Lung (tissue), 12 donors: ENCODE data around the gene ACSL1. TPM values are rescaled to one million over a fixed set of nuclear protein-coding genes. Genes with fewer than 3 reads are reported as not detected.

Experiments used
- ATAC-seq: fragments of 200-7000 bp; cut with Tn5 transposase; one replicate; pipeline ENCODE4 v1.9.1; 2020; ENCODE audit warnings: moderate number of reproducible peaks; ENCODE audit not compliant: insufficient read depth, low FRiP score
- DNase-seq, 3 donors: peaks; one replicate each; pipeline ENCODE4 v3.0.0-alpha.2; 2013 to 2017
- H3K27ac ChIP-seq, 2 donors: one replicate each; pipeline ENCODE4 v1.5.1; 2013; ENCODE audit warnings: mild to moderate bottlenecking in 2 of 2, moderate library complexity in 2 of 2, control low read depth in 1 of 2, inconsistent platforms in 1 of 2, low read depth in 1 of 2, low read length in 1 of 2
- H3K27me3 ChIP-seq, 3 donors: one replicate each; pipeline ENCODE4 v1.5.1; 2013; ENCODE audit warnings: low read length in 2 of 3; ENCODE audit not compliant: control insufficient read depth in 3 of 3, insufficient read depth in 3 of 3
- H3K36me3 ChIP-seq, 4 donors: one replicate each; pipeline ENCODE4 v1.5.1; 2013; ENCODE audit warnings: low read length in 4 of 4, mild to moderate bottlenecking in 1 of 4, moderate library complexity in 1 of 4; ENCODE audit not compliant: control insufficient read depth in 4 of 4, insufficient read depth in 4 of 4
- H3K4me1 ChIP-seq, 5 donors: one replicate each; pipeline ENCODE4 v1.5.1; 2013; ENCODE audit warnings: low read length in 5 of 5, mild to moderate bottlenecking in 2 of 5, moderate library complexity in 1 of 5; ENCODE audit not compliant: control insufficient read depth in 5 of 5, insufficient read depth in 5 of 5
- H3K4me3 ChIP-seq: one replicate; pipeline ENCODE4 v1.5.1; 2013; ENCODE audit warnings: mild to moderate bottlenecking, control low read depth, moderate library complexity
- H3K9ac ChIP-seq, 2 donors: one replicate each; pipeline ENCODE4 v1.5.1; 2013; ENCODE audit warnings: low read length in 2 of 2, control low read depth in 1 of 2; ENCODE audit not compliant: insufficient read depth in 1 of 2
- H3K9me3 ChIP-seq, 4 donors: one replicate each; pipeline ENCODE4 v1.5.1; 2013; ENCODE audit warnings: low read length in 3 of 4, mild to moderate bottlenecking in 1 of 4, moderate library complexity in 1 of 4; ENCODE audit not compliant: control insufficient read depth in 4 of 4, insufficient read depth in 3 of 4
- CTCF ChIP-seq: IDR thresholded peaks from 2 replicates; pipeline ENCODE4 v1.5.1; 2012; ENCODE audit warnings: mild to moderate bottlenecking; ENCODE audit errors: control extremely low read depth, extremely low read depth
- WGBS, 2 donors: extraction: QIAGEN DNeasy Blood & Tissue Kit; methylation state at CpG; one replicate each; pipeline ENCODE4 v1.1.7; 2013; 5-methylcytosine and 5-hydroxymethylcytosine counted together
- polyA plus RNA-seq, 2 donors: library from polyadenylated mRNA; stranded (reverse); fragments of 200-250 nt; gene quantifications; one replicate each; pipeline ENCODE4 v1.2.1, GENCODE V29; 2013
- total RNA-seq, 2 donors: library from RNA; depleted of rRNA in 1 of 2; stranded (reverse); fragments of >200 nt in 1 of 2; gene quantifications; one replicate each; pipeline ENCODE4 v1.2.1, GENCODE V29; 2014 to 2021
- donor health status: control.
- donor health status: control.
- donor health status: Bipolar disorder and iron deficiency.
- donor health status: healthy.
- donor health status: DM: yes; HTN: yes; CAD: no.

ACSL1 gene
- total and polyA plus RNA-seq, 4 donors: 89.5 to 731 (median 188) TPM

GRCh38 chr4:184803874-184804273 is 21.9 kb downstream of the ACSL1 start:
- 71 to 81% methylated on average over 4 of the region's 4 CpGs for WGBS, 2 donors
- H3K4me1 ChIP-seq: peaks cover 0 to 28% (median 7%) of the 10 kb centered on the region in 5 donors
- DNase-seq (peak in 1 of 3 donors; percentile 27), ATAC-seq (no peak)
- H3K9ac ChIP-seq: no peak overlapping the region
- H3K4me3 ChIP-seq: no peak overlapping the region
- TF ChIP-seq CTCF: no peak
- H3K27ac ChIP-seq: peak overlapping the region; percentile 60 to 61
- H3K27me3 ChIP-seq: no peaks in the 10 kb centered on the region
- H3K9me3 ChIP-seq: no peaks in the 10 kb centered on the region
- H3K36me3 ChIP-seq: peaks cover 0 to 10% (median 1%) of the 10 kb centered on the region in 4 donors

GRCh38 chr4:184803133-184803532 is 22.6 kb downstream of the ACSL1 start:
- no peak for ATAC-seq
- H3K9ac ChIP-seq: no peak overlapping the region
- no peaks in the 10 kb centered on the region for H3K27me3 ChIP-seq
- H3K4me1 ChIP-seq: peaks cover 0 to 21% (median 4%) of the 10 kb centered on the region in 5 donors
- DNase-seq: no peak
- TF ChIP-seq CTCF: no peak
- 94 to 96% methylated on average over 16 of the region's 16 CpGs for WGBS, 2 donors
- peaks cover 0 to 2% (median 0%) of the 10 kb centered on the region in 4 donors for H3K9me3 ChIP-seq
- no peak overlapping the region for H3K4me3 ChIP-seq
- H3K36me3 ChIP-seq: peaks cover 0 to 15% (median 1%) of the 10 kb centered on the region in 4 donors
- no peak overlapping the region for H3K27ac ChIP-seq

GRCh38 chr4:184802697-184803015 is 23.1 kb downstream of the ACSL1 start:
- Histone ChIP-seq H3K9ac (no peak overlapping the region), H3K9me3 (peaks cover 0 to 2% (median 0%) of the 10 kb centered on the region in 4 donors), H3K4me3 (no peak overlapping the region), H3K27ac (no peak overlapping the region), H3K36me3 (peaks cover 0 to 15% (median 1%) of the 10 kb centered on the region in 4 donors), H3K4me1 (peaks cover 0 to 16% (median 4%) of the 10 kb centered on the region in 5 donors), H3K27me3 (no peaks in the 10 kb centered on the region)
- ATAC-seq: no peak
- 67 to 68% methylated on average over 9 of the region's 9 CpGs for WGBS, 2 donors
- DNase-seq: no peak
- TF ChIP-seq CTCF: no peak
